ENCODE measurements around the gene GPHB5.

The GPHB5 gene

GRCh38 chr14:63276492-63277342 lies 42.0 kb downstream of the GPHB5 start:
- TF ChIP-seq TAF1 (IDR thresholded peaks at IDR 0.05; ENCODE audit: low read depth) (no peak), TCF12 (IDR thresholded peaks at IDR 0.05; ENCODE audit: low read depth) (no peak), RAD21 (IDR thresholded peaks at IDR 0.05; ENCODE audit: low read depth) (peak; percentile 71), REST (IDR thresholded peaks at IDR 0.05; ENCODE audit: low read depth) (no peak)

- TF ChIP-seq RAD21 (IDR thresholded peaks at IDR 0.05; ENCODE audit: low read depth) (no peak), YY1 (IDR thresholded peaks at IDR 0.05; ENCODE audit: low read depth) (no peak), FOXM1 (IDR thresholded peaks at IDR 0.05; ENCODE audit: borderline replicate concordance, low read depth) (no peak), ZBTB7A (IDR thresholded peaks at IDR 0.05; ENCODE audit: low read depth) (no peak), TEAD4 (IDR thresholded peaks at IDR 0.05) (no peak), EP300 (IDR thresholded peaks at IDR 0.05; ENCODE audit: borderline replicate concordance) (no peak), USF1 (IDR thresholded peaks at IDR 0.05) (no peak), MAX (IDR thresholded peaks at IDR 0.05) (no peak), REST (IDR thresholded peaks at IDR 0.05; ENCODE audit: low read depth) (no peak), TAF1 (IDR thresholded peaks at IDR 0.05; ENCODE audit: low read depth) (no peak), CREB1 (IDR thresholded peaks at IDR 0.05; ENCODE audit: low read depth) (no peak), NFIC (IDR thresholded peaks at IDR 0.05) (no peak), CEBPB (IDR thresholded peaks at IDR 0.05) (no peak), TCF12 (IDR thresholded peaks at IDR 0.05; ENCODE audit: low read depth) (no peak), EGR1 (IDR thresholded peaks at IDR 0.05) (no peak)
Observed at GRCh38 chr14:63276016-63276415, 42.7 kb downstream of the GPHB5 start.

GRCh38 chr14:63275611-63276010 lies 43.1 kb downstream of the GPHB5 start:
- TF ChIP-seq NFIC (IDR thresholded peaks at IDR 0.05) (no peak), FOXM1 (IDR thresholded peaks at IDR 0.05; ENCODE audit: borderline replicate concordance, low read depth) (no peak), TEAD4 (IDR thresholded peaks at IDR 0.05) (no peak), TCF12 (IDR thresholded peaks at IDR 0.05; ENCODE audit: low read depth) (no peak), YY1 (IDR thresholded peaks at IDR 0.05; ENCODE audit: low read depth) (no peak), ZBTB7A (IDR thresholded peaks at IDR 0.05; ENCODE audit: low read depth) (no peak), TAF1 (IDR thresholded peaks at IDR 0.05; ENCODE audit: low read depth) (no peak), EGR1 (IDR thresholded peaks at IDR 0.05) (no peak), MAX (IDR thresholded peaks at IDR 0.05) (no peak), EP300 (IDR thresholded peaks at IDR 0.05; ENCODE audit: borderline replicate concordance) (no peak), REST (IDR thresholded peaks at IDR 0.05; ENCODE audit: low read depth) (no peak), RAD21 (IDR thresholded peaks at IDR 0.05; ENCODE audit: low read depth) (no peak), CREB1 (IDR thresholded peaks at IDR 0.05; ENCODE audit: low read depth) (no peak), USF1 (IDR thresholded peaks at IDR 0.05) (no peak), CEBPB (IDR thresholded peaks at IDR 0.05) (no peak)

Data from Ishikawa (cell line).